CD4-positive, alpha-beta T cell (primary cell): ENCODE data around the gene TSPAN9. TPM values are rescaled to one million over a fixed set of nuclear protein-coding genes. Genes with fewer than 3 reads are reported as not detected.

Source experiments
- ATAC-seq: fragments of 200-7000 bp; cut with Tn5 transposase; one replicate; pipeline ENCODE4 v1.10.0; 2022; ENCODE audit warnings: mild to moderate bottlenecking; ENCODE audit not compliant: poor library complexity
- CTCF ChIA-PET: fragments of 350-600 bp; sonication (Branson Sonifier 250); formaldehyde crosslinking; loops from one replicate; lab custom pipeline; 2021; ENCODE audit warnings: antibody characterized with exemption, inconsistent platforms; lab: Charles Lee
- POLR2A ChIA-PET: fragments of 350-600 bp; sonication (Branson Sonifier 250); formaldehyde crosslinking; loops from one replicate; lab custom pipeline; 2021; ENCODE audit warnings: antibody characterized with exemption, inconsistent platforms; lab: Charles Lee
- DNase-seq, 14 experiments: peaks; one replicate each; pipeline ENCODE4 v3.0.0-alpha.2; 2013 to 2020; ENCODE audit warnings: mixed read lengths in 2 of 14
- H3K27ac ChIP-seq, 2 donors: one replicate each; pipeline versions ENCODE4 v1.5.1 to v1.7.0; 2013; ENCODE audit warnings: low read length in 2 of 2, low read depth in 1 of 2, mild to moderate bottlenecking in 1 of 2
- H3K27me3 ChIP-seq, 2 experiments: 1 replicate in 1 of 2; 2 replicates in 1 of 2; pipeline versions ENCODE4 v1.6.1 to v1.7.0; 2013; ENCODE audit warnings: low read length in 2 of 2, control low read depth in 1 of 2, mild to moderate bottlenecking in 1 of 2, moderate library complexity in 1 of 2; ENCODE audit not compliant: insufficient read depth in 2 of 2, control insufficient read depth in 1 of 2
- H3K36me3 ChIP-seq: one replicate; pipeline ENCODE4 v1.6.1; 2013; ENCODE audit warnings: low read length, control low read depth; ENCODE audit not compliant: insufficient read depth
- H3K4me1 ChIP-seq: one replicate; pipeline ENCODE4 v1.6.1; 2013; ENCODE audit warnings: low read length, control low read depth; ENCODE audit not compliant: insufficient read depth
- H3K4me3 ChIP-seq: one replicate; pipeline ENCODE4 v1.5.1; 2013; ENCODE audit warnings: mild to moderate bottlenecking, low read length, moderate library complexity
- H3K9me3 ChIP-seq, 2 experiments: 1 replicate in 1 of 2; 2 replicates in 1 of 2; pipeline versions ENCODE4 v1.6.1 to v1.7.0; 2013; ENCODE audit warnings: low read length in 2 of 2, mild to moderate bottlenecking in 2 of 2, control low read depth in 1 of 2, moderate library complexity in 1 of 2; ENCODE audit not compliant: control insufficient read depth in 1 of 2, insufficient read depth in 1 of 2
- H3K27ac Mint-ChIP-seq: one replicate; pipeline ENCODE4 v1.8.0; 2020; ENCODE audit warnings: mixed read lengths
- H3K27me3 Mint-ChIP-seq: one replicate; pipeline ENCODE4 v1.8.0; 2021; ENCODE audit warnings: mixed read lengths
- H3K36me3 Mint-ChIP-seq: one replicate; pipeline ENCODE4 v1.8.0; 2021; ENCODE audit warnings: low read depth, mixed read lengths
- H3K4me1 Mint-ChIP-seq: one replicate; pipeline ENCODE4 v1.8.0; 2021; ENCODE audit warnings: low read depth, mixed read lengths
- H3K4me3 Mint-ChIP-seq: one replicate; pipeline ENCODE4 v1.8.0; 2020; ENCODE audit warnings: mild to moderate bottlenecking, mixed read lengths
- H3K9me3 Mint-ChIP-seq: one replicate; pipeline ENCODE4 v1.8.0; 2020; ENCODE audit warnings: mixed read lengths
- intact Hi-C, 2 experiments: fragments of 100-400 bp; cut with DNase I in 1 of 2; cut with micrococcal nuclease in 1 of 2; formaldehyde crosslinking; loops; one replicate each; pipeline versions ENCODE4 v1.15.1 to v1.9.0; 2023 to 2025; cut with DNase I, micrococcal nuclease
- total RNA-seq, 174 experiments: library from RNA in 2 of 174; stranded (reverse) in 2 of 174; gene quantifications; one replicate each; pipeline ENCODE4 v1.2.3 and lab custom pipeline; 2021 to 2026
- TF ChIP-seq, protein P1 (sequence below): fragments of 200-600 bp; IDR thresholded peaks from one replicate; pipeline ENCODE4 v1.8.0; 2022; ENCODE audit warnings: antibody characterized with exemption, mild to moderate bottlenecking

Gene TSPAN9
- total RNA-seq, 2 experiments from 2014 or later, result 0.82 to 1.3 TPM

DNA sequence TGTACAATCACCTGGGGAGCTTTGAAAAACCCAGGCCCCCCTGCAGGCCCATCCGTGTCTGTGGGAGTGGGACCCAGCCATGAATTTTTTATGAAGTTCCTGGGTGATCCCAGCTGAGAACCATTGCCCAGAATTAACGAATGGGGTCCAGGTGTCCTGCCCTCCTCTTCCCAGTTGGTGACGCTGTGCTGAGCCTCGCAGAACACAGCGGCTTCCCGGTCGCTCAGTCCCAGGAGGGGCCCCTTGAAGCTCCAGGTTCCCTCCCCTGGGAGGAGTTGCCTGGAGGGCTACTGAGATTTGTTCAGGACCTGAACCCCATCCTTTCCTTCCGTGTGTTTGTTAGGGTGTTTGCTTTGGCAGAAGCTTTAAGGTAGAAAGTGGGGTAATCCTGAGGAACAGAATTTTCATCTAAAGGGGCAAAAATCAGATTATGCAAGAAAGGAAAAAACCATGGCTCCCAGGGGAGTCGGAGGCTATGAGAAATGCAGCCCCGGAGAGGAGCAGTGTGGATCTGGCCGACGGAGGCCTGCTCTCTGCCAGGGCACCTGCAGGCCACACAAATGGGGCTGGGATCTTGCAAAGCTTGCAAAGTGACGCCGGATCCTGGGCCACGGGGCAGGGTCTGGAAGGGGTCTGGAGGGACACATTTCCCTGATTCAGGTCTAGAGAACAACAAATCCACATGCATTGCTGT is 249.1 kb downstream of the TSPAN9 start:
- H3K4me1 ChIP-seq, result no peaks in the 10 kb centered on the region
- Mint-ChIP-seq H3K36me3 (no peaks in the 10 kb centered on the region), H3K4me3 (no peak overlapping the region), H3K27me3 (peaks cover 3% of the 10 kb centered on the region), H3K4me1 (no peaks in the 10 kb centered on the region), H3K9me3 (no peaks in the 10 kb centered on the region), H3K27ac (no peak overlapping the region)
- no peaks in the 10 kb centered on the region for H3K9me3 ChIP-seq
- intact Hi-C loops, result no loop called here
- DNase-seq (no peak), ATAC-seq (no peak)
- ChIA-PET CTCF (no interaction called here), POLR2A (no interaction called here)
- H3K27ac ChIP-seq, result no peak overlapping the region
- TF ChIP-seq, protein P1, sequence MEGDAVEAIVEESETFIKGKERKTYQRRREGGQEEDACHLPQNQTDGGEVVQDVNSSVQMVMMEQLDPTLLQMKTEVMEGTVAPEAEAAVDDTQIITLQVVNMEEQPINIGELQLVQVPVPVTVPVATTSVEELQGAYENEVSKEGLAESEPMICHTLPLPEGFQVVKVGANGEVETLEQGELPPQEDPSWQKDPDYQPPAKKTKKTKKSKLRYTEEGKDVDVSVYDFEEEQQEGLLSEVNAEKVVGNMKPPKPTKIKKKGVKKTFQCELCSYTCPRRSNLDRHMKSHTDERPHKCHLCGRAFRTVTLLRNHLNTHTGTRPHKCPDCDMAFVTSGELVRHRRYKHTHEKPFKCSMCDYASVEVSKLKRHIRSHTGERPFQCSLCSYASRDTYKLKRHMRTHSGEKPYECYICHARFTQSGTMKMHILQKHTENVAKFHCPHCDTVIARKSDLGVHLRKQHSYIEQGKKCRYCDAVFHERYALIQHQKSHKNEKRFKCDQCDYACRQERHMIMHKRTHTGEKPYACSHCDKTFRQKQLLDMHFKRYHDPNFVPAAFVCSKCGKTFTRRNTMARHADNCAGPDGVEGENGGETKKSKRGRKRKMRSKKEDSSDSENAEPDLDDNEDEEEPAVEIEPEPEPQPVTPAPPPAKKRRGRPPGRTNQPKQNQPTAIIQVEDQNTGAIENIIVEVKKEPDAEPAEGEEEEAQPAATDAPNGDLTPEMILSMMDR, result no peak
- no peak overlapping the region for H3K4me3 ChIP-seq
- peaks cover 0 to 4% of the 10 kb centered on the region in 2 experiments for H3K27me3 ChIP-seq
- no peaks in the 10 kb centered on the region for H3K36me3 ChIP-seq

GRCh38 chr12:3326850-3327780 is 249.9 kb downstream of the TSPAN9 start:
- Histone ChIP-seq H3K27ac (no peak overlapping the region), H3K27me3 (peaks cover 0 to 4% of the 10 kb centered on the region in 2 experiments), H3K4me3 (no peak overlapping the region), H3K36me3 (no peaks in the 10 kb centered on the region), H3K9me3 (no peaks in the 10 kb centered on the region), H3K4me1 (no peaks in the 10 kb centered on the region)
- H3K36me3 Mint-ChIP-seq, result no peaks in the 10 kb centered on the region
- POLR2A ChIA-PET, result no interaction called here
- TF ChIP-seq, protein P1, result no peak
- H3K4me3 Mint-ChIP-seq, result no peak overlapping the region
- CTCF ChIA-PET, result no interaction called here
- intact Hi-C loops, result no loop called here
- peaks cover 3% of the 10 kb centered on the region for H3K27me3 Mint-ChIP-seq
- DNase-seq (no peak), ATAC-seq (no peak)
- no peaks in the 10 kb centered on the region for H3K9me3 Mint-ChIP-seq
- H3K4me1 Mint-ChIP-seq, result no peaks in the 10 kb centered on the region
- no peak overlapping the region for H3K27ac Mint-ChIP-seq

GRCh38 chr12:3328081-3328480 is 250.9 kb downstream of the TSPAN9 start:
- H3K27me3 ChIP-seq, result peaks cover 0 to 4% of the 10 kb centered on the region in 2 experiments
- no peak for DNase-seq
- Mint-ChIP-seq H3K27ac (no peak overlapping the region), H3K4me1 (no peaks in the 10 kb centered on the region), H3K36me3 (no peaks in the 10 kb centered on the region), H3K27me3 (peaks cover 3% of the 10 kb centered on the region), H3K9me3 (no peaks in the 10 kb centered on the region), H3K4me3 (no peak overlapping the region)
- H3K27ac ChIP-seq, result no peak overlapping the region
- TF ChIP-seq, protein P1, result no peak
- intact Hi-C loops, result no loop called here
- ChIA-PET POLR2A (no interaction called here), CTCF (no interaction called here)
- no peak for ATAC-seq
- H3K36me3 ChIP-seq, result no peaks in the 10 kb centered on the region
- H3K4me1 ChIP-seq, result no peaks in the 10 kb centered on the region
- H3K4me3 ChIP-seq, result no peak overlapping the region
- no peaks in the 10 kb centered on the region for H3K9me3 ChIP-seq
